GM18505 (cell line): Measurements from ENCODE around the gene ZNF521.

Experiments
- ATAC-seq: cut with Tn5 transposase; IDR thresholded peaks from one replicate; pipeline ENCODE4 v1.9.1; 2021; ENCODE audit not compliant: unreplicated experiment
- POLR2A ChIP-seq: IDR thresholded peaks from 4 replicates; pipeline ENCODE4 v1.6.1; 2011; ENCODE audit warnings: borderline replicate concordance; ENCODE audit not compliant: insufficient read depth, insufficient read length; ENCODE audit errors: extremely low read depth

ZNF521 gene

GRCh38 chr18:25230658-25231326 lies 121.2 kb downstream of the ZNF521 start:
- no peak for TF ChIP-seq POLR2A
- ATAC-seq: no peak

DNA sequence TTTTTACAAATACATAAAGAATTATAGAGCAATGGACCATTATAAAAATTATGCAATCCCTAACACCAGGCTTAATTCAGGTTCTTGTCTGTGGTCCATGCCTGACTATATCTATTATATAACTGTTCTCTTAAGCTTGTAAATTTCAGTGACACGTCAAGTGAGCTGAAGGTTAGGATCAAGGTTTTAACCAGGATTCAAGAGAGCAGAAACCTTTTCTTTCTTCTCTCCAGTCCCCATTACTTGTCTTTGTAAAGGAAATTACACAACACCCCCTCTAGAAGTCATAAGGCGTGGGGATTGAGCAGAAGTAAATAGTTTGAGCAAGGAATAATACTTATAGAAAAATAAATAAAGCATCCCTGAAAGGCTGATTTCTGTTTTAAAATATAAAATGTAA lies 122.0 kb downstream of the ZNF521 start:
- no peak for ATAC-seq

GRCh38 chr18:25229081-25229480 lies 122.9 kb downstream of the ZNF521 start:
- ATAC-seq: no peak
- no peak for TF ChIP-seq POLR2A

More for the DNA sequence above, 122.0 kb downstream of the ZNF521 start:
- no peak for TF ChIP-seq POLR2A

GRCh38 chr18:25228410-25228809 lies 123.6 kb downstream of the ZNF521 start:
- no peak for TF ChIP-seq POLR2A
- ATAC-seq: no peak

GRCh38 chr18:25225151-25225550 lies 126.8 kb downstream of the ZNF521 start:
- ATAC-seq: no peak
- no peak for TF ChIP-seq POLR2A

DNA sequence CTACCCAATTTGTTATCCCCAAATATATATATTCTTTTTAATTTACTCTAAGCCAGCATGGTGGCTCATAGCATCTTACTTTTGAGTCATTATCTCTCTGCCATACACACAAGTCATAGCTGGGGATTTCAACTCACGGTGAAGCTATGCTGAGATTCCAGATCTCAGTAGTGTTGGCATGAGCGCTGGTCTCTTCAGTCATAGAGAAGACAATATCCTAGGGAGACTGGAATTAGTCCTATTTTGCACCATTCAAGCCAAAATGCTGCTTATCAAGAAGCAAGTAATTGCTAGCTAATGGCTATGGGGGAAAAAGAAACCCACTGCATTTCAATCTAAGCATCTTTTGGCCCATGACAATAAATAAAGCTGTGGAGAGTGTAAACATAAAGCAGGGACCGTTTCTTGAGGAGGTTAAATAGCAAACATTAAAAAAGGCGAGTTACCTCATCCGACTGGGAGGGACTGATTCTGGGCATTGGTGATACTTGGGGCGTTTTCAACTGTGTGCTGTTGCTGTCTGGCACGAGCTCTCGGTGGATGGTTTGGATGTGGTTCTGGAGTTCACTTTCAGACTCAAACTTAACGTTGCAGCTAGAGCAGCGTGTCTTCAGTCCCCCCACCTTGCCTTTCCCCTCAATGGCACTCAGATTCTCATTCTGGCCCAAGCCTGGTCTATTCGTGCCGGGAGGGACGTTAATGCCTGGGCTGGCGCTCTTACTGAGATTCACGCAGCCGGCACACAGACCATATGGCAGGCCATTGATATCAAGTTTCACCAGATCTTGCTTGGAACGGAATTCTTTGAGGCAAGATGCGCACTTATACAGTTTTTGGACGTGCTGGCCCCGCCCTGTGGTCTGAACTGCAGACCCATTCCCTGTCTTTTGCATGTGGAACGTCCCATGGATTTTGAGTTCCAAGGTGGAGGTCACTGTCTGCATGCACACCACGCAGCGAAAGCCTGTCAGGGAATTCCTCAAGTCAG lies 127.8 kb downstream of the ZNF521 start:
- no peak for TF ChIP-seq POLR2A
- no peak for ATAC-seq

DNA sequence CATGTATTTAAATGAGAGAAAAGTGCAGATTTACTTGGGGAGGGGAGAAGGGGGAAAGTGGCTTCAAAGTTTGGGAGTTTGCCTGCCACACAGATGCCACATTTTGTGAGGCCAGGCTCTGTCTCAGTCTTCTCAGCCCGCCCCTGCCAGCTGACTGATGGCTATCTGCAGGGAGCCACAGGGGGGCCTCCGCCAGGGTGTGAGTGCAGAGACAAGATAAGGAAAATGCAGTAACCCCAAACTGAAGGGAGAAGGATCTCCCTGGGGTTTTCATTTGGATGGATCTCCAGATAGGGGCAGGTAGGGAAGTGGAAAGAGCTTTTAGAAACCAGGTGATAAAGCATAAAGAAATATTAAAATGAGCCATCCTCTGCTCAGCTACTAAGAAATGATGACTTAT lies 128.8 kb downstream of the ZNF521 start:
- ATAC-seq: no peak
- TF ChIP-seq POLR2A: no peak

- no peak for TF ChIP-seq POLR2A
- no peak for ATAC-seq
These were observed 129.3 kb downstream of the ZNF521 start for GRCh38 chr18:25222648-25223047.

- ATAC-seq: no peak
- no peak for TF ChIP-seq POLR2A
These were observed 141.3 kb downstream of the ZNF521 start for GRCh38 chr18:25210622-25211021.

GRCh38 chr18:25192065-25192464 lies 159.9 kb downstream of the ZNF521 start:
- TF ChIP-seq POLR2A: no peak
- ATAC-seq: no peak

GRCh38 chr18:25190472-25190871 lies 161.5 kb downstream of the ZNF521 start:
- ATAC-seq: no peak
- TF ChIP-seq POLR2A: no peak

DNA sequence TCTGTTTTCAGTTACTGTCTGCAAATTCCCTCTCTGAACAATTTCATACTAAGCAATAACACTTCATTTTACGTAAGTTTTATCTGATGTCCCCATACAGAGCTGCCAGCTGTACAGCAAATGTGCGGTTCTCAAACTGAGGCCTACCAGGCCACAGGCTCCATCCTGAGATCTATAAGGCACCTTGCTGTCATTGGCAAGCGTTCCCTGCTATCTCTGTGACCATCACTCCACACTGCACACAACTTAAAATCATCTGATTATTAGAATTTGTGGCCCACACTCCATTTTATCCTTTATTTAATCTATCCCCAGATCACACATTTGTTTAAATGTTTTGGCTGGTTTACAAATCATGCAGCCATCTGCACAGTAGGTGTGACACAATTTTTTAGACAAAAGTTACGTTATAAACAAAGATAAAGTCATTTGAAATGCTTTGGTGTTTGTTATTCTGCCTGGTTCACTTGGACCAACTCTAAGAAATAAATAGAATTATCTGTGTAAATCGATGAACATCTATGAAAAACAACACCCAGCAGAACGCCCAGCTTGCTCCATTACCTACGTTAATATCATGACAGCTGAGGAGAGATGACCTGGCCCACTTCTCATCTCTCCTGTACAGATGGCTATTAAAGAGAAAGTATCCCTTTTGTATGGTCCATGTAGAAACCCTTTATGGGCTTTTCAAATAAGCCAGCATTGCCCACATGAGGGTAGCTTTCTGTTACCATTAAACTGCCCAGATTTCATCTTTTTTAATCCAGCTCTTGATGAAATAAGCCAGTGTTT lies 162.4 kb downstream of the ZNF521 start:
- no peak for TF ChIP-seq POLR2A
- ATAC-seq: no peak
